GM21717 (cell line): ENCODE measurements around the gene SLC7A5.

Experiments
- ATAC-seq: cut with Tn5 transposase; IDR thresholded peaks from one replicate; pipeline ENCODE4 v1.9.1; 2021; ENCODE audit warnings: mild to moderate bottlenecking, moderate library complexity; ENCODE audit not compliant: unreplicated experiment

Gene SLC7A5

DNA sequence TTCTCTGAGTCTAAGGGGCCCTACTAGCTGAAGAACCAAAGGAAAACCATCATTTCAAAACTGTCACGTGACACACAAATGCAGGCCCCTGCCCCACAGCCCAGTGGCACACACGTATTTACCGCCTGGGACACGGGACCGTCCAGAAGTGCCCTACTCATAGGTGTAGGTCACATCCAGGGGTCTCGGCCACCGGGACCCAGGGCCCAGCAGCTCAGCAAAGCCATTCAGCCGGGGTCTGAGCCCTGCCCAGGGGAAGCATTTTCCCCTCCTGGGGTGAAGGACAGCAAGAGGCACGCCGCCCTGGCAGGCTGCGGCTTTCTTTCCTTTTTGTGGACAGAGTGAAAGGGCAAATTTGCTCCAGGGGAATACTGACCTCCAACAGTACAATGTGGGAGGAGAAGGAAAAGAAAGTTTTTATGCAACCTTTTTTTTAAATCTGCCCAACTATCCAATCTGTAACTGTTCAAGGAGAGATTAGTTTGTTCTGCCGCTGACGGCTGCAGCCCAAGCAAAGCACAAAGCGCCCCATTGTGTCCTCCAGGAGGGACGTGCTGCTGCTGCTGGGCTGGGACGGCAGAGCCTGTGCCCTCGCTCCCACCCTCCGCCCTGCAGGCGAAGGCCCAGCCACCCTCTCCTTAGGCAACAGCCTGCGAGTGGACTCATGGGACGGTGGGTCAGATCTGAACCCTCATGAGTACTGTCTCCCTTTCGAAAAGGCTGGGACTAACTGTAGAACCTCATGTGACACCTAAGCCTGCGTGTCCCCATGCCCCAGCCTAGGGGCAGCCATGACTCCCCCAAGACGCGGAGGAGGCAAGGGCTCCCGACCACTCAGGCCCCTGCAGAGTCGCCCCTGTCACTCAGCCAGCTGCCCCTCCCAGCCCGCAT is 21.3 kb downstream of the SLC7A5 start:
- ATAC-seq: no peak

- no peak for ATAC-seq
Measured at GRCh38 chr16:87847467-87847784, 21.9 kb downstream of the SLC7A5 start.

- no peak for ATAC-seq
Measured at GRCh38 chr16:87846705-87847466, 22.4 kb downstream of the SLC7A5 start.

GRCh38 chr16:87845807-87846619 is 23.3 kb downstream of the SLC7A5 start:
- no peak for ATAC-seq

GRCh38 chr16:87845213-87845612 is 24.1 kb downstream of the SLC7A5 start:
- no peak for ATAC-seq

DNA sequence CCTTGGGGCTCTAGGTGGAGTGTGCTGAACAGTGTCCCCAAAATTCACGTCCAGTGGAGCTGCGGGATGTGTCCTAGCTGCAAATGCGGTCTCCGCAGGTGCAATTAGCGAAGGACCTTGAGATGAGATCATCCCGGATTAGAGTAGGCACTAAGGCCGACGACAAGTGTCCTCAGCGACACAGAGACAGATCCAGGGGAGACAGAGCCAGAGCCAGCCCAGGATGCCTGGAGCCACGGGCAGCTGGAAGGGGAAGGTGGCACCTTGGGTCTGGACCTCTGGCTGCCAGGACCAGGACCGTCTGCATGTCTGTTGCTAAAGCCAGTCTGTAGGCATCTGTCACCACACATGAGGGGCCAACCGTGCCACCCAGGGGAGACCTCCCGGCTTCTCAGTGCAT is 24.5 kb downstream of the SLC7A5 start:
- no peak for ATAC-seq

DNA sequence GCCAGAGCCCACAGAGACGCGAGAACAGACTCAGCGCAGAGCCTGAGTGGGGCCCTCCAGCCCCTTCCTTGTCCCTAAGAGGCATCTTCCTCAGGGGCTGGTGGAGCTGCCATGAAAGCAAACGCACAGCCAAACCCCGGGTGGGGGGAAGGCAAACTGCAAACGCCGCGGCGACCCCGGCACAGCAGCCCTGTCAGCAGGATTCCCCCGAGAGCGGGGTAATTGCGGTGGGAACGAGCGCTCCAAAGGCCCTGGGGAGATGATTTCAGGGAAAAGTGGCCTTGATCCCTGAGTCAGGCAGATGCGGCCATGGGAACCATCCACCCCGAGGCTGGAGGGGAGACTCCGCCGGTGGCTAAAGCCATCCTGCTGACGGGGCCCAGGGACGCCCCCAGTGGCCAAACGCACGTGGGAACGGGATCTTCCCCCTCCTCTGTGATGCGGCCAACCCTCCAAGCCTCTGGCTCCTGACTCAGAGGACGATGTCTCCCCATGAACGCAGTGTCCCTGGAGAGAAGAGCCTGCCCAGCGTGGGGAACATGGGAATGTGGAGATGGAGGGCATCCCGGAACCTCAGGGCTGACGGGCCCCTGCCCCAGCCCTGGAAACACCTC is 25.1 kb downstream of the SLC7A5 start:
- ATAC-seq: no peak

DNA sequence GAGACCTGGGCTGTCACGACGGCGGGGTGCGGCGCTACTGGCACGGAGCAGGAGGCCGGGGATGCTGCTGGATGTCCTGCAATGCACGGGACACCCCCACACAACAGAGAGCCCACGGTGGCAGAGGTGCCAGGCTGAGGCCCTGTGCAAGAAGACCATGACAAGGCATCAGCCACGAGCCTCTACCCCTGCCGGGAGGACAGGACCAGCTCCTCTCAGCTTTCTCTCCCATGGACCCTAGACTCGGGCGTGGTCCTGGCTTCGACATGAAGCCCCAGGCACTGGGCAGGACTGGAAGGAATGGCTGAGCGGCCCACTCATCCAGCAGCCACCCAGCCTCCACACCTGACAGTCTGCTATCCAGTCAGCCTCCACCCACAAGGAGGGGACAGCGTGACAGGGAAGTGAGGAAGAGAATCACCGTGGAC is 25.6 kb downstream of the SLC7A5 start:
- no peak for ATAC-seq

- no peak for ATAC-seq
Measured at GRCh38 chr16:87842209-87842869, 27.0 kb downstream of the SLC7A5 start.

DNA sequence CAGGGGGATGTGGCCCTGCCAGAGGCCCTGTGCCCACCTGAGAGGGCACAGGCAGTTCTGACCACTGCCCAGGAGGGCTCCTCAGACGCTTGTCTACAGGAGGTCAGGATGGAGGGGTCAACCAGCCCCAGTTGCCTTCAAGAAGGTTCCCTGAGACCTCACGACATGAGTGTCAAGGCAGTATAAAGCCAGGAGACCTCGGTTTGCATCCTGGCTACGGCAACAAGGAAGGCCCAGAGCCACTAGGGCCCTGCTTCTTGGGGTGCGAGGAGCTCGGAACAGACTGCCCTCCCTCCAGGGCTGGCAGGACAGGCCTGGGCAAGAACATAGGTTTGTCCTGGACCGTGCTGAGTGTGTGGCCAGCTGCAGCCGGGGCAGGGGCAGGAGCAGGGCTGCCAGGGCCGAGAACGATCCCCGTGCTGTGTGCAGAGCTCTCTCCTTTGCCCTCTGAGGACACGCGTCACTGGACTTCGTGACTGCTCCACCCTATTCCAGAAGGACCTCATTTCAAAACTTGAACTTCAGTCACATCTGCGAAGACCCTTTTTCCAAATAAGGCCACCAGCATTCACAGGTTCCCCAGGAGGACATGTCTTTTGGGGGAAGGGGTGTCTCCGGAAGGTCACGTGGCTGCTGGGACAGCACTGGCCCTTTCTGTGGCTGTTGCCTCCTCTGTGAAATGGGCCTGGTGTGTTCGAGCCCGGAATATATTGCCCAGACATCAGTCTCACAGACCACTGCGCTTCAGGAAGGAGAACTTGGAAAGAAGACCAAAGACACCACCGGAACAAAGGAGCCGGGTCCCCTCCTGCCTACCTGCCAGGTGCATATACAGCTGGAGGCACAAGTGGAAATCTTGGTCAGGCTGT is 27.7 kb downstream of the SLC7A5 start:
- no peak for ATAC-seq

DNA sequence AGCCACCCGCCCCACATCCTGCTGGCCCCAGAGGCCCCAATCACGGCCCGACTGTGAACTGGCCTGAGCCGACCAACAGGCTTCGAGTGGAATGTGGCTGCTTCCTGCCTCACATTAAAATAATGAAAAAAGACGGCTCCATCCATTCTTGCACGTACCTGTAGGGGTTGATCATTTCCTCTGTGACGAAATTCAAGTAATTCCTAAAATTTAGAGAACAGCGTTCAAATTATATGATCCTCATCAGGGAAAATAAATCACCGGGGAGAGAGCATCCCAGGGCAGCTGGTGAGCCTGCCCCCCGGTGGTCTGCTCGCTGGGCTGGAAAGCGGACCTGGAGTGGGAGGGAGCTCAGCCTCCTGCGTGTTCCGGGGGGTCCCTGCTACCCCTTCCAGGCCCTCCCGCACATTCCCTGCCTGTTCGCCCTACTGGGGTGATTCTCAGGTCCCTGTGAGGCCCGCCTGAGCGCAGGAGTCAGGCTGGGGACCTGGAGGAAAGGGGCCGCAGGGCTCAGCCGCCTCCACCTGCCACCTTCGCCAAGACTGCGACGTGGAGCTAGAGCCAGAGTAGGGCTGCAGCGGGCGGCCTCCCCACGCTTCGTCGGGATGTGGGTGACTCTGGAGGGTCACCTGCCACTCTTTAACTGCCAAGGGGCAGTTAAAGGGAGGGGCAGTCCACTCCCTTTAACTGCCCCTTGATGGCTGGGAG is 28.9 kb downstream of the SLC7A5 start:
- ATAC-seq: no peak

DNA sequence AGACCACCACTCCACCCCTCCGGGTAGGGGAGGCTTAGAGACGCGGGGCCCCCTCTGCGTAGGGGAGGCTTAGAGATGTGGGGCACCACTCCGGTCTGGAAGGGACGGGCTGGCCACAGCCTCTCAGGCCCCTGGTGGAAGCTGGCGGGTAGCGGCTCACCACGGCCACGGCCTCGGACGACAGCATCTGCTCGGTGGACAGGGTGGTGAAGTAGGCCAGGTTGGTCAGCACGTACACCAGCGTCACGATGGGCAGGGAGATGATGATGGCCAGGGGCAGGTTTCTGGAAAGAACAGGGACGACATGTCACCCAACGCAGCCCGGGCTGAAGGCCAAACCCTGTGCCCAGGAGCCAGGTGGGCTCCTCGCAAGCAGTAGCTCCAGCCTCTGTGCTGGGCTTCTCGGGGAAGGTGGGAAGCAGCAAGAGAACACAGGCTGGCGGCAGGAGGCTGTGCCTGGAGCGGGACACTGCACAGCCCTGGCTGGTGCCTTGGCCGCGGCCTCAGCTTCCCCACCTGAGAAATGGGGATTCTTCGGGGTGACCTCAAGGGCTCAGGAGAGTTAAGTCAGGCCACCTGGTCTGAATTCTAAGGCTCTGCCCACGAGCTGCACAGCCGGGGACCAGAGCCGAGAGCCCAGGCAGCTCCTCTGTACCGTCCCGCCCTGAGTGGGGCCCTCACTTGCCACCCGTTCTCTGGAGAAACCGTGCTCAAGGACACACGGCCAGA is 29.6 kb downstream of the SLC7A5 start:
- ATAC-seq: no peak

- no peak for ATAC-seq
Measured at GRCh38 chr16:87838643-87839541, 30.4 kb downstream of the SLC7A5 start.

GRCh38 chr16:87837627-87838289 is 31.5 kb downstream of the SLC7A5 start:
- ATAC-seq: no peak

GRCh38 chr16:87836844-87837581 is 32.3 kb downstream of the SLC7A5 start:
- ATAC-seq: no peak

- ATAC-seq: no peak
Measured at GRCh38 chr16:87836346-87836843, 32.9 kb downstream of the SLC7A5 start.
